OCI-LY3 (cell line): ENCODE results near the gene DNMT1.

Experiments
- CTCF ChIP-seq: fragments of 200-600, 300-600 bp; sonication (generic); IDR thresholded peaks from 2 replicates; pipeline ENCODE4 v1.5.1; 2014; ENCODE audit warnings: antibody characterized with exemption, low read length, low read depth
- EZH2phosphoT487 ChIP-seq: fragments of 200-600 bp; shearing (Covaris generic); IDR thresholded peaks from 2 replicates; pipeline ENCODE4 v1.6.1; 2018; ENCODE audit warnings: antibody characterized with exemption, mixed run types, low read depth

DNA sequence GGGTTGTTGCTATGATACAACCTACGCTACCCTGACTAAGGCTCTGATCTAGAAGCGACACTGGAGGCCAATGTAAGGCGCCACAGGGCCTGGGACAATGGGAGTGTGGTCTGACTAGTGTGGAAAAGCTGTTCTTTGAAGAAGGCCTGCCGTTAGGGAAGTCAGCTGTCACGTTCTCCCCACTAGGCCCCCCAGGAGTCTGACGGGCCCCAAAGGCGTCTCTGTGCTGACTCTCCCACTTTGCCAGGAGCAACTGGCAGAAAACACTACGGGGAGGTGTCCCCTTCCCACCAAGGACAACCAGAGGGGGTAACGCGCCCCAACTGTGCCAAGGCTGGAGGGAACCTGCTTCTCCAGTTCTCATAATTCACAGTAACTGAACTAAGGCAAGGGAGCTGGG lies 49.7 kb downstream of the DNMT1 start:
- TF ChIP-seq EZH2phosphoT487 (no peak), CTCF (no peak)
